HG03064 (cell line): ENCODE data around the gene ANAPC7.
"Not testable (repeated sequence)": the region's sequence is repeated elsewhere in the genome, so short reads cannot be mapped to it uniquely, and the experiment has no call there.

ENCODE experiments used
- ATAC-seq: cut with Tn5 transposase; IDR thresholded peaks from one replicate; pipeline ENCODE4 v1.9.1; 2021; ENCODE audit warnings: low read depth; ENCODE audit not compliant: unreplicated experiment

ANAPC7 gene

DNA sequence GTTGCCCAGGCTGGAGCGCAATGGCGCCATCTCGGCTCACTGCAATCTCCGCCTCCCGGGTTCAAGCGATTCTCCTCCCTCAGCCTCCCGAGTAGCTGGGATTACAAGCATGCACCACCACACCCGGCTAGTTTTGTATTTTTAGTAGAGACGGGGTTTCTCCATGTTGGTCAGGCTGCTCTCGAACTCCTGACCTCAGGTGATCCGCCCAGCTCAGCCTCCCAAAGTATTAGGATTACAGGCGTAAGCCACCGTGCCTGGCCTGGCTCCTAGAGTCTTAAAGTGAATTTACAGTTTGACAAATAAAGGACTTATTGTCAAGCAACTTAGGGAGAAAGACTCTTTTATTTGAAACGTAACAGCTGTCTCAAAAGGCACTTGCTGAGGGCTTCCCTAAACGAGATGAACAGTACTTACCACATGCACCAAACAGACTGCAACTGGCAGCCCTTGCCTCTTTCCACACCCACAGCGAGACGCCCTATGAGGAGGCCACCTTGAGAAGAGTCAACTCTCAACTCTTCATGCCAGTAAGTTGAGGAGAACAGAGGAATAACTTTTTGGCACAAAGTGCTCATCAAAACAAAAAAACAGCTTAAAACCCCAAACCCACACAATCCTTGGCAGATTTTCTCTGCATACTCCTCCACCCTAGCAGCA, 25.2 kb downstream of the ANAPC7 start:
- ATAC-seq, result not testable (repeated sequence)

DNA sequence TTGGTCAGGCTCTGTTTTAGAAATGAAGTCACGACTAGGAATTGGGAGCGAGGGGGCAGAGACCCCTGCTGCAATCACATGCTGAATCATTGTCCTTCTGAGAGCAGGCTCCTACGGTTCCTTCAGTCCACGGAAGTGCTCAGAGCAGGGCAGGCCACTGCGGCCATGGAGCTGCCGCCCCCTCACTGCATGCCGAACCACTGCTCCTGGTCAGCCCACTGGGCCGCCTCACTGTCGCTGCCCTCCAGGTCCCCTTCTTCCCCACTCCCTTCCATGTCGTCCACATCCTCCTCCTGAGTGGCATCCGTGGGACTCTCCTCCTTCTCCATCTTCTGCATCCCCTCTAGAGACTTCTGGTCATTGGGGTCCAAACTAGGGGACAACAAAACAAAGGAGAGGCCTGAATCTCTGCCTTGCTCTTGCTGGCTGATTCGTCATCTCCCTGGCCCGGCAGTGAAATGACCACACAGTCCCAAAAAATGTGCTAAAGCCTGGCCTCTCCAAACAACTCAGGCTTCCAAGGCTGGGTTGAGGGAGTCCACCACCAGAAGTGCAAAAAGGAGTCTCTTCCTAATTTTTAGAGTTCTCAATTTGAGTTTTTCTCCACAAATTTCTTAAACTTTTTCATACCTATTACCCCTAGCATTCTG, 29.4 kb downstream of the ANAPC7 start:
- no peak for ATAC-seq

DNA sequence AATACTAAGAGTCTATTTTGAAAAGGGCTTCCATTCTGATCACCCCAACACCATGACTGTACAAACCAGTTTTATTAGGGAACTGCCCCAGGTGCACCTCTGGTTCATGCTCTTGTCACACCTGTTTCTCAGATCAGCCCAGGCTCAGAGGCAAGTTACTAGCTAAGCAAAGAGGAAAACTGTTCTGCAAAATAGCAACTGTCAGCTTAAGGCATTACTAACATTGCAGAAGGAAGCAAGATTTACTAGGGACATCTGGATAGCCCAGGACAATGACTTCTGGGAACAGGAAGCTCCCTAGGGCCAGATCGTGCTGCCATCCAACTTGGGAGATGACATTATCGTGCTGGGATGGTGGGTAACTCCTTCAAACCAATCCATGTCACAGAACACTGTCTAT, 30.1 kb downstream of the ANAPC7 start:
- no peak for ATAC-seq

DNA sequence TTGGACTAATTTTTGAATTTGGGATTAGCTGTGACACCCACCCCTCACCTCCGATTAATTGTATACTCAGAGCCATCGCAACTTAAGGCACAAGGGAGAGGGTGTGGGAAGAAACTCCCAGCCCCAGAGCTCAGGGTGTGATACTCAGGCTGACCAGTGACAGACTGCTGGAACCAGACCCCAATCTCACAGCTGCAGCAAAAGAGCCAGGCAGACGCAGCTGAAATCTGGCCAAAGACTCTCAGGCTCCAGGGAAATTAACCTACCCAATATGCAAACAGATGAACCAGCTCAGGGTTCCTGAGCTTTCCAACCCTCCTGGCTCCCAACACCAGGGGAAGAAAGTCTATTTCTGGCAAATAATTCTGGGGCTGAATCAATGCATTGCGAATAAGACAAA, 30.5 kb downstream of the ANAPC7 start:
- no peak for ATAC-seq

DNA sequence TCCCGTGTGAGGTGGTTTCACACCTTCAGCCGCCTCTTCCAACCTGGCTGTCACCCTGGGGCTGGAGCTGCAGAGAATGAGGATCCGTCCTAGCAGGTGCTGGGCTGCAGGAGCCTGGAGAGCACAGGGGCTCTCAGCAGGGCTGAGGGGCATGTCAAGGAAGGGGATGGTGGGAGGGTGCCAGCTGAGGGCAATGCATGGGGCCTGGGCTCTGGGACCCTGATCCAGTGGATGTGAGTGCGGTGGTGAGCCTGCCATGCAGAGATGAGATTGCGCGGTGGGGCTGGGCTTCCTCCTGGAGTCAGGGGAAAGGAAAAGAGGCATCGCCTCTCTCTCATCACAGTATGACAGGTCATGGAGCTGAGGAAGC, 31.5 kb downstream of the ANAPC7 start:
- ATAC-seq, result no peak

DNA sequence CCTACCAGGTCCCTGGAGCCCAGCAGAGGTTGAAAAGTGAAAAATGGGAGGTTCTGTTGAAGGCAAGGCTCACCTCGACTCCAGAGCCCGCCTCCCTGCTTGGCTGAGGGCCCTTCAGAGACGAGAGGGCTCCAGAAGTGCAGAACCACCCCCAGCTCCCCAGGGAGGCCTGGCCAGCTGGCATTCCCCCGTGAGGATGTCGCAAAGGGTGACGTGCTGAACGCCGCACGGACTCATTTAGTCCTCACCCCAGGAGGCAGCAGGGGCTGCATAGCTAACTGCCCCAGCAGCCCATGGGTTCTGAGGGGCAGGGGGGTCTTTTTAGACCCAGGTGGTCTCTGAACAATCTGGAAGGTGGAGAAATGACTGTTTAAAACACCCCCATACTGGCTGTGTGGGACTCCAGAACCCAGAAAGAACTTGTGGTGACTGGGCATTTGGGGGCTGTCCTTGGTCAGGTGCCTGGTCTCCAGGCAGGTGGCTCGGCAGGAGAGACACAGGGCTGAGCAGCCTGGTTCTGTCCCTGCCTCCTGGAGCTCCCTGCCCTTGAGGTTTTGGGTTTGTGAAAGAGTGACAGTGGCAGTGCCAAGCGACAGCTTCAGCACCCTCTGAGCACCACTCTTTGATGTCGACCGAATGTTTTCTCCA, 32.0 kb downstream of the ANAPC7 start:
- peak; percentile 76 for ATAC-seq

DNA sequence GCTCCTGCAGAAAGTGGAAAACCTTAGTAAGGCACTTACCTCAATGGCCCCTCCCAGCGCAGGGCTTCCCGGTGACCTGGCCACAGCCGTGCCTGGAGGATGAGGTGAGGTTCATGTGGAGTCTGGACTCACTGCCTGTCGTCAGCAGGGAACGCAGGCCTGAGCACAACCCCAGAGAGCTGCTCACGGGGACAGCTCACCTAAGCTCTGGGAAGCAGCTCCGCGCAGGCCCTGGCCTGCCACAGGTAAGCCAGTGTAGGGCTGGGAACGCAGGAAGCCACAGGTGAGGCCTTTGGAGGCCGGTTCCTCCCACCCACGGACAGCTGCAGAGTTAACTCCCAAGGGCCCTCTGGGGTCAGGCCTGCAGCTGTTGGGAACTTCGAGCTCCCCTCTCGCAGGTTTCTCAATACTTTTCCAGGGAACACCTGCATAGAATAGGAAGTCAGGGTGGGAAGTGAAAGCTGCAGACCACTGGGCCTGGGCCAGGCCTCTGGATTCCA, 32.7 kb downstream of the ANAPC7 start:
- ATAC-seq, result no peak

DNA sequence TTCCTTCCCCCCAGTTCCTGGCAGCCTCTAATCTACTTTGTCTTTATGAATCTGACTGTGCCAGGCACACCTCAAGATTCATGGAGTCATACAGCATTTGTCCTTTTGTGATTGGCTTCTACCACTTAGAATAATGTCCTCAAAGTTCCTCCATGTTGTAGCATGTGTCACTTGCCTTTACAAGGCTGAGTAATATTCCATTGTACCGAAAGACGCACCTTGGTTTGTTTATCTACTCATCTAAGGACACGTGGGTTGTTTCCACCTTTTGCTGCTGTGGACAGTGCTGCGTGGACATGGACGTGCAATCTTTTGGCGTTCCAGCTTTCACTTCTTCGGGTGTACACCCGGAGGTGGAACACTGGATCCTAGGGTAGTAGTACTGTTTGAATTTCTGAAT, 33.5 kb downstream of the ANAPC7 start:
- ATAC-seq, result no peak

DNA sequence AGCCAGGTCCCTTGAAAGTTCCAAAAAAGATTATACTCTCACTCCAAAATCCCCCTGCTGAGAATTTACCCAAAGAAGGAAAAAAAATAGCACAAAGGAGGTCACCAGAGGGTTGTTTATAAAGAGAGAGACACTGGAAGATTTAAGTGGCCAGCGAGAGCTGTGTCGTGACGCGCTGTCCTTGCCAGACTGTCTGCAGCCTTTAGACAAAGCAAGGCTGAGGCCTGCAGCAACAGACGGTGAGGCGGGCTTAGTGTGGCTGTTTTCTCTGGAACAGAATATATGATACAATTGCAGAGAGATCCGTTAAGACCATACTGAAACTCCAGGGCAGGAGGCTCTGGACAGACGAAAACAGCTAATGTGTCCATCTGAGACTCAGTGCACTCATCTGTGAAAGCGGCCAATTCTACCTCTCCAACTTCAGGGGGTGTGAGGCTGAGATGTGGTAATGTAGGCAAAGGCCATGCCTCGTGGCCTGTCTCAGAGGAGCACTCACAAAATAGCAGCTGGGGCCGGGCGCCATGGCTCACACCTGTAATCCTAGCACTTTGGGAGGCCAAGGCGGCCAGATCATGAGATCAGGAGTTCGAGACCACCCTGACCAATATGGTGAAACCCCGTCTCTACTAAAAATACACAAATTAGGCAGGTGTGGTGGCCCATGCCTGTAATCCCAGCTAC, 36.2 kb downstream of the ANAPC7 start:
- ATAC-seq, result no peak

DNA sequence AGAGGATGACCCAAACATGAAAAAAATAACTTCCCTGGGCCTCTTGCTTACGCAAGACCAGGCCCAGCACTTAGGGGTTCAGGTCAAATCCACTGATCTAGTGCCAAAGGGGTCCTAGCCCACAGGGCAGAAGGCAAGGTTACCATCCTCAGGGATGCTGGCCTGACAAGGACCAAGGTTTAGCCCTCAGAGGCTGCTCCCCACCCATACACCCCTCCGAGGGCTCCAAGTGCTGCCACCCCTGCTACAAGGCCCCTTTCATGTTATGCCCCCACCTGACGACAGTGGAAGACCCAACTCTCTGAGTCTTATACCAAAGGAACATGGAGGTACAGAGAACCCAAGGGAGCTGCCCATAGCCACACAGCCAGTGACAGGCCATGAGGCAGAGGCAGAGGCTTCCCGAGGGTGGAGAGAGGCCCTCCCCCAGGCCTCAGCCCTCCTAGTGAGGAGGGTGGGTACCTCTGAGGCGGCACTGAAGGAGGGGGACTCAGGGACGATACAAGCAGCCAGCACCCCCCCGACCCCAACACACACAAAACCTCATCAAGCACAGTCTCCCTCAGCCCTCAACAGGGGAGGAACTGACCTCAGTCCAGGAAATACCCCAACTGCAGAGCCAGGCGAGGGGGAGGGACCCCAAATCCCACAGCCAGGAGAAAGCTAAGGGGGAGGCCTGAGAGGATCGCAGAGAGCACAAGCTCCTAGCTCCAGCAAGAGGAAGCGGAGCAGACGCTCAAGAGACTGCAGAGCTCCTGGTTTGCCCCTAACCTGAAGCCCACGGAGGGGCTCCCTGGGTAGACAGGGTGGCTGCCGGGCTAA, 37.0 kb downstream of the ANAPC7 start:
- ATAC-seq, result no peak

DNA sequence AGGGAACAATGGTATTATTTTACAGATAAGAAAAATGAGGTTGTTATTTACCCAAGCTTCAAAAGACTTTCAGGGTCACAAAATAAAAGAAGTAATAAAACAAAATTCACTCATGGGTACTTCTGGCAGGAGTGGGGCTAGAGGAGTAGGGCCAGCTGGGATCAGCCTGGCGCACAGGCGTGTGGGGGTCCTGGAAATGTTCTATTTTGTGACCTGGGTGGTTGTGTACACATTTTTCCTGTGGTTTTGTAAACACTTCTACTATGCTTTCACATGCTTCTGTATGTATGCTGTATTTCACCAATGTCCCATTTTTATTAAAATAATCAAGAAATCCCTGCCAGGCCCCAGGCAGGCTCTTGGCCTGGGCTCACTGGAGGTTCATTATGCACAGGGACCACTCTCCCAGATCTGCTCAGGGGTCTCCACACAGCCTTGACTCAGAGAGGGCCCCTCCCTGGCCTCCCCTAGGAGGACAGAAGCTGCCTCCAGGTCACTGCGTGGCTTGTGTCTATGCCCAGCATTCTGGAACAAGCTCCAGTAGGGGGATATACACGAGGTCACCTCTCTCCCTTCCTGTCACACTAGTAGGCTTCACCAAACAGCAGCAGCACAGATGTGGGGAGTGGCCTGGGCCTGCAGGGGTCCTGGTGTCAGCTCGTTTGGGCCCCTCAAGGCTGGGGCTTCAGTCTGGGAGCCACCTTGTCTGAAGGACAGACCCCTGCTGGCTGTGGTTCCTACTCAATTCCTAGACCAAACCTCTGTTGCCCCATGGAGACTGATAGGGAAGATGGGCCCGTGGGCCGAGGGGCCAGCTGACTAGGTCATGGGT, 37.8 kb downstream of the ANAPC7 start:
- ATAC-seq, result no peak

DNA sequence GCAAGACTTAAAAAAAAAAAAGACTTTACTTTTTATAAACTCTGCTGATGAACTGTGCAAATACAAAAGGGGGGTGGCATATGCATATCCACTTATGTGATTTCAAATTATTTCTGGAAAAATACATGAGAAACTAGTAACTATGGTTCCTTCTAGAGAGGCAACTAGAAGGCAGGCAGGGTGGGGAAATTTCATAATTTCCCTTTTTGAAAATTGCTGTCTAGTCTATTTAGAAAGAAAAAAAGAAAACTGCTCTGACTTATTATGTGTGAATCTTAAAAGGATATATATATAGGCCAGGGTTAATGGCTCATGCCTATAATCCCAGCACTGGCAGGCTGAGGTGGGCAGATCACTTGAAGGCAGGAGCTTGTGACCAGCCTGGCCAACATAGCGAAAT, 42.3 kb downstream of the ANAPC7 start:
- ATAC-seq, result no peak

DNA sequence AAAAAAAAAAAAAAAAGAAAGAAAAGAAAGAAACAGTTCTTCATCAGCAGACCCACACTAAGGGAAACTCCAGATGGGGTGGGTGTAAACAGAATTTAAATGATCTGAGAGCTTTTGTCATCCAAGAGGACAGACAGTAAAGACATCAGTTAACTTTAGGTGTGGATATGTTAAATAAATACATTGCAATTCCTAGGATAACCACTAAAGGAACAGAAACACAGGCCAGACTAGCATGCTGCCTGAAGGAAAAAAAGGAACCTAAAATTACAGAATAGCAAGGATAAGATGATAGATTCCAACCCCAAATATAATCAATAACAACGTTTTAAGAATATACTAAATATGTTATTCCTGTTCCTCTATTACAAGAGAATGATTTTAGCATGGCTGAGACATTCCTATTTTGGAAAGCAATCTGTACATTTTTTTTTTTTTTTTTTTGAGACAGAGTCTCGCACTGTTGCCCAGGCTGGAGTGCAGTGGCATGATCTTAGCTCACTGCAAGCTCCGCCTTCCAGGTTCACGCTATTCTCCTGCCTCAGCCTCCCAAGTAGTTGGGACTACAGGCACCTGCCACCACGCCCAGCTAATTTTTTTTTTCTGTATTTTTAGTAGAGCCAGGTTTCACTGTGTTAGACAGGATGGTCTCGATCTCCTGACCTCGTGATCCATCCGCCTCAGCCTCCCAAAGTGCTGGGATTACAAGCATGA, 45.0 kb downstream of the ANAPC7 start:
- not testable (repeated sequence) for ATAC-seq

DNA sequence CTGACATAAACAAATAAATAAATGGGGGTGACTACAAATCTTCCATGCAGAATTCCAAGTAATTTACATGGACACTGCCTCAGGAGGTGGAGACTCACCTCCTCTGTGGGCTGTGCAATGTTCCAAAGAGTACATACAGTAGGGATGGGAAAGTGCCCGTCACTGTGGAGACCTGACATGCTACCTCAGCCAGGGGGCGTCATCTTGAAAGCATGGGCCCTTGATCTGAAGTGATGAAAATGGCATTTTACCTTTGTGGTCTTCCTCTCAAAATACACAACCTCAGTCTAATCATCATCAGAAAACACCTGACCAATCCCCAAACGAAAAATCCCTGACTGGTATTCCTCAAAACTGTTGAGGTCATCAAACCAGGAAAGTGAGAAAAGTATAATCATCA, 48.4 kb downstream of the ANAPC7 start:
- ATAC-seq, result no peak

DNA sequence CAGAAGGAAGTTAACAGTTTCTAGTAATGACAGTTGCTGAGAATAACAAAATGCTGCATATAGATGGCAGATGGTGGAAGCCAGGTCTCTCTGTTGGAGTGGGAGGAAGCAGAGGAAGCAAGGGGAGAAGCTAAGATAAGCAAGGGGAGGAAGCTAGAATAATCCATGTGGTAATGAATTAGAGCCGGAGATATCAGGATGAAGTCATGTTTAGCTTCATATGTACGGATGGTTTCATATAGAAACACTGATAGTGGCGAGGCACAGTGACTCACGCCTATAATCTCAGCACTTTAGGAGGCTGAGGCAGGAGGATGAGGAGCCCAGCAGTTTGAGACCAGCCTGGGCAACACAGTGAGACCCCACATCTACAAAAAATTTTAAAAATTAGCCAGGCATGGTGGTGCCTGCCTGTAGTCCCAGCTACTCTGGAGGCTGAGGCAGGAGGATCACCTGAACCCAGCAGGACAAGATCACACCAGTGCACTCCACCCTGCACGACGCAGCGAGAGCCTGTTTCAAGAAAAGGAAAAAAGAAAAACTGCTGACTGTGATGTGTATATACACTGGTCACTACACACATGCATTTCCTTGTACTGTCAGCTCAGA, 49.2 kb downstream of the ANAPC7 start:
- ATAC-seq, result no peak

DNA sequence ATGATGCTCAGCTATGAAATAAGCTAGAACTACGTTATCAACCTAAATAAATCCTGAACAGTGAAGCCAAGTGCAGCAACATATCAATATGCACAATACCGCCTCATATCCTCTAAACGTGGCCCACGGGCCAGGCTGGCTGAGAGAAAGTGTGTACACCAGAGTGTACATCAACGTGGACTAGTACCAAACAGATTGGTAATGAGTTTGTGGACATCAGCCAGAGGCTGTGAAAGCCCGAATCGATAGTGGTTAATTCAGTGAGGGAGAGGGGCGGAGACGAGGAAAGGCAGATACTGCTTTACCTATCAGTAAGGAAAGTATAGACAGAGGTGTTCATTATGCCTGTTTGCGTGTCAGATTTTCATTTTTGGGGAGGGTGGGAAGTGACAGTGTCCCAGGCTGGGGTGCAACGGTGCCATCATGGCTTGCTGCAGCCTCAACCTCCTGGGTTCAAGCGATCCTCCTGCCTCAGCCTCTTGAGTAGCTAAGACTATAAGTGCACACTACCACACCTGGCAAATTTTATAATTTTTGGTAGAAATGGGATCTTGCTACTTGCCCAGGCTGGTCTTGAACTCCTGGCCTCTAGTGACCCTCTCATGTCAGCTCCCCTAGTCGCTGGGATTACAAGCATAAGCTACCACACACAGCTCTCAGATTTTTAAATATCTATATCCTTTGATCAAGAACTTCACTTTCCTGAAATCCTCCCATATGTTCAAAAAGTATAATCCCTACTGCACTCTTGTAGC, 50.1 kb downstream of the ANAPC7 start:
- no peak for ATAC-seq

DNA sequence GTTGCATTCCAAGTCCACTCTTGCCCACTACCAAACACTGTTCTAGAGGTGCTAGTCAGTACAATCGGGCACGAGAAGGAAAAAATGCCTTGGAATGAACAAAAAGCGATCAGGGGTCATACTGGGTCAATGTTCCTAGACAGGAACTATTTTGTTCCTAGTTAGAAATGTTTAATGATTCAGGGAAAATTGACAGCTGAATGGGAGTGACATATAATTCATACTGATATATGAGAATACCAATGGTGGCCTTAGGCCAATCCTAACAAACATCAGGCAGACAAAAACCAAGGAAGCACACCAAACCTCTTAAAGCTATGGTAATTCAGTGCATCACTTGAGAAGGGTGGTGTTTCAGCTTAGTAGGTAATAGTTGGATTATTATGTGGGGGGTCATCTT, 51.1 kb downstream of the ANAPC7 start:
- no peak for ATAC-seq

DNA sequence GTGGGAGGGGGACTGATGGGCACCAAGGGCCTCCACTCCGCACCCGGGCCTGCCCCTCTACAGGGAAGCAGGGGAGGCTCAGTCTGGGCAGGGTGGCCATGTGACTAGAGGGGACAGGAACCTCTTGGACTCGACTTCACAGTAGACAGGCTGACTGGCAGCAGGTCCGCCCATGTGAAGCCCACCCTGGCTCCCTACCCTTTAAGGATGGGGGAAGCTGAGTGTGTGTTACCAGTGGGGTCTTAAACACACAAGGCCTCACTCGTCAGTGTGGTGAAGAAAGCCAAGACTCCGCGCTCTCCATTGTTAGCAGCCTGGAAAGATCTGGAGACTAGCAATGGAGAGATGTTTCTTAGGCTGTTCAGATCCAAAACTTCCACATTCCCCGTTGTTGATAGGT, 52.4 kb downstream of the ANAPC7 start:
- no peak for ATAC-seq
